Stomach (tissue), 9 donors: ENCODE measurements around the gene SYNGR3. TPM values are rescaled to one million over a fixed set of nuclear protein-coding genes. Genes with fewer than 3 reads are reported as not detected.

Experiments
- DNase-seq, 2 donors: peaks; one replicate each; pipeline versions ENCODE4 v3.0.0 to v3.0.0-alpha.2; 2013 to 2019
- H3K27ac ChIP-seq, 5 donors: fragments of 200-600 bp in 4 of 5; sonication (generic) in 4 of 5; one replicate each; pipeline ENCODE4 v1.5.1; 2013 to 2019; ENCODE audit warnings: mild to moderate bottlenecking in 1 of 5, moderate library complexity in 1 of 5
- H3K27me3 ChIP-seq, 3 donors: fragments of 200-600 bp; sonication (generic); one replicate each; pipeline ENCODE4 v1.5.1; 2017 to 2019; ENCODE audit warnings: mixed run types in 1 of 3
- H3K36me3 ChIP-seq, 4 donors: fragments of 200-600 bp; sonication (generic); 1 replicate in 3 of 4; 2 replicates in 1 of 4; pipeline ENCODE4 v1.5.1; 2016 to 2019
- H3K4me1 ChIP-seq, 4 donors: fragments of 200-600 bp; sonication (generic); one replicate each; pipeline ENCODE4 v1.5.1; 2016 to 2019
- H3K4me3 ChIP-seq, 4 donors: fragments of 200-600 bp; sonication (generic) in 3 of 4; one replicate each; pipeline ENCODE4 v1.5.1; 2016 to 2019; ENCODE audit warnings: mild to moderate bottlenecking in 1 of 4
- H3K9me3 ChIP-seq, 4 donors: fragments of 200-600 bp; sonication (generic); one replicate each; pipeline ENCODE4 v1.5.1; 2016 to 2019
- EP300 ChIP-seq: sonication (generic); formaldehyde crosslinking; IDR thresholded peaks from one replicate; pipeline ENCODE4 v1.6.1; 2017; ENCODE audit warnings: antibody characterized with exemption
- POLR2A ChIP-seq, 4 donors: fragments of 450-650 bp; IDR thresholded peaks; one replicate each; pipeline ENCODE4 v1.6.1; 2016; ENCODE audit warnings: antibody characterized with exemption in 4 of 4, control low read depth in 2 of 4, mild to moderate bottlenecking in 1 of 4, moderate library complexity in 1 of 4
- POLR2AphosphoS5 ChIP-seq, 3 donors: sonication (generic); formaldehyde crosslinking; IDR thresholded peaks; one replicate each; pipeline ENCODE4 v1.6.1; 2016; ENCODE audit warnings: antibody characterized with exemption in 3 of 3
- WGBS, 5 donors: extraction: QIAGEN DNeasy Blood & Tissue Kit in 3 of 5; methylation state at CpG; one replicate each; pipeline versions ENCODE4 v1.1.5 to v1.1.7; 2013 to 2018; 5-methylcytosine and 5-hydroxymethylcytosine counted together
- intact Hi-C: fragments of 100-400 bp; cut with DNase I; formaldehyde crosslinking; loops from one replicate; pipeline ENCODE4 v1.15.1; 2023; ENCODE audit warnings: low total_unique reads
- polyA plus RNA-seq, 3 donors: library from polyadenylated mRNA; stranded (reverse); fragments of 200-250 nt; gene quantifications; one replicate each; pipeline ENCODE4 v1.2.3, GENCODE V29; 2013
- total RNA-seq, 5 donors: library from RNA; depleted of rRNA; stranded (reverse); fragments of >200 nt; gene quantifications; one replicate each; pipeline versions ENCODE4 v1.1.0 to v1.2.3, GENCODE V29; 2014 to 2016
- TF ChIP-seq, protein P1 (sequence below), 7 experiments: fragments of 450-650 bp in 4 of 7; fragments of 200-600 bp in 3 of 7; sonication (generic) in 3 of 7; IDR thresholded peaks; one replicate each; pipeline ENCODE4 v1.5.1; 2016 to 2019; ENCODE audit warnings: antibody characterized with exemption in 7 of 7, control low read depth in 2 of 7, mild to moderate bottlenecking in 1 of 7
- donor health status: healthy with polysubstance abuse.
- donor health status: Bipolar disorder and iron deficiency.
- donor health status: healthy.

SYNGR3 gene
- total and polyA plus RNA-seq, 8 donors, result 1.3 to 1.7 TPM; not detected in 6

DNA sequence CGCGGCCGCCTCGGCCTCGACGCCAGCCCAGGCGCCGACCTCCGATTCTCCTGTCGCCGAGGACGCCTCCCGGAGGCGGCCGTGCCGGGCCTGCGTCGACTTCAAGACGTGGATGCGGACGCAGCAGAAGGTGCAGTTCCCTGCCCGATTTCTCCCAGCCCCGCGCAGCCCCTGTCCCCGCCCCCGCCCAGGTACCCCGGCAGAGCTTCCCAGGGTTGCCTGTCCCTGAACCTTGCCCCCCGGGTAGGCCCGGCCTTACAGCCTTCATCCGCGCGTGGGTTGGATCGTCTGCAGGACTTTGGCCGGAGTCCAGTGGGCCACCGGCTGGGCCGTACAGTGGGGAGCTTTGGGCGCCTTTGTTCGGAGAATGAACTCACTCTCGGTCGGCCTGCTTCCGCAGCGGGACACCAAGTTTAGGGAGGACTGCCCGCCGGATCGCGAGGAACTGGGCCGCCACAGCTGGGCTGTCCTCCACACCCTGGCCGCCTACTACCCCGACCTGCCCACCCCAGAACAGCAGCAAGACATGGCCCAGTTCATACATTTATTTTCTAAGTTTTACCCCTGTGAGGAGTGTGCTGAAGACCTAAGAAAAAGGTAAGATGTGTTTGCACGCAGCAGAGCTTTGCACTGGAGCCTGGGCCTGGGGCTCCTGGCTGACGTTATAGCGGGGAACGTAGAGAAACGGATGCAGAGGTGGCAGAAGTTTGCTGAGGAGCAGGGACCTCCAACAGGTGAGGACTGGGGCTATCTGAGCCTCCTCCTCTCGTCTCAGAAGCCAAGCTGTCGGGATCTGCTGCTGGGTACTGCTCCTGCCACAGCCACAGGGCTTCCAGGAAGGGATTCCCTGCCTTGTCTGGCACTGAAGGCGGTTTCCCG is 5.2 kb upstream of the SYNGR3 start:
- H3K4me3 ChIP-seq, result peak overlapping the region; percentile 77 to 83 (median 78)
- H3K4me1 ChIP-seq, result peaks cover 30 to 68% (median 65%) of the 10 kb centered on the region in 4 donors
- peaks cover 14 to 23% (median 21%) of the 10 kb centered on the region in 4 donors for H3K36me3 ChIP-seq
- H3K27me3 ChIP-seq, result peaks cover 4 to 56% (median 36%) of the 10 kb centered on the region in 3 donors
- H3K9me3 ChIP-seq, result no peaks in the 10 kb centered on the region
- intact Hi-C loops, result no loop called here
- peak overlapping the region; percentile 64 to 84 (median 76) for H3K27ac ChIP-seq
- WGBS, 5 donors, result 8 to 30% (median 12%) methylated on average over 17 to 58 of the region's 58 CpGs
- no peak for DNase-seq
- no peak for TF ChIP-seq EP300
- no peak for TF ChIP-seq POLR2A (IDR thresholded peaks at IDR 0.05)
- no peak for TF ChIP-seq POLR2AphosphoS5 (IDR thresholded peaks at IDR 0.05)
- TF ChIP-seq, protein P1, sequence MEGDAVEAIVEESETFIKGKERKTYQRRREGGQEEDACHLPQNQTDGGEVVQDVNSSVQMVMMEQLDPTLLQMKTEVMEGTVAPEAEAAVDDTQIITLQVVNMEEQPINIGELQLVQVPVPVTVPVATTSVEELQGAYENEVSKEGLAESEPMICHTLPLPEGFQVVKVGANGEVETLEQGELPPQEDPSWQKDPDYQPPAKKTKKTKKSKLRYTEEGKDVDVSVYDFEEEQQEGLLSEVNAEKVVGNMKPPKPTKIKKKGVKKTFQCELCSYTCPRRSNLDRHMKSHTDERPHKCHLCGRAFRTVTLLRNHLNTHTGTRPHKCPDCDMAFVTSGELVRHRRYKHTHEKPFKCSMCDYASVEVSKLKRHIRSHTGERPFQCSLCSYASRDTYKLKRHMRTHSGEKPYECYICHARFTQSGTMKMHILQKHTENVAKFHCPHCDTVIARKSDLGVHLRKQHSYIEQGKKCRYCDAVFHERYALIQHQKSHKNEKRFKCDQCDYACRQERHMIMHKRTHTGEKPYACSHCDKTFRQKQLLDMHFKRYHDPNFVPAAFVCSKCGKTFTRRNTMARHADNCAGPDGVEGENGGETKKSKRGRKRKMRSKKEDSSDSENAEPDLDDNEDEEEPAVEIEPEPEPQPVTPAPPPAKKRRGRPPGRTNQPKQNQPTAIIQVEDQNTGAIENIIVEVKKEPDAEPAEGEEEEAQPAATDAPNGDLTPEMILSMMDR (IDR thresholded peaks at IDR 0.05), result no peak

DNA sequence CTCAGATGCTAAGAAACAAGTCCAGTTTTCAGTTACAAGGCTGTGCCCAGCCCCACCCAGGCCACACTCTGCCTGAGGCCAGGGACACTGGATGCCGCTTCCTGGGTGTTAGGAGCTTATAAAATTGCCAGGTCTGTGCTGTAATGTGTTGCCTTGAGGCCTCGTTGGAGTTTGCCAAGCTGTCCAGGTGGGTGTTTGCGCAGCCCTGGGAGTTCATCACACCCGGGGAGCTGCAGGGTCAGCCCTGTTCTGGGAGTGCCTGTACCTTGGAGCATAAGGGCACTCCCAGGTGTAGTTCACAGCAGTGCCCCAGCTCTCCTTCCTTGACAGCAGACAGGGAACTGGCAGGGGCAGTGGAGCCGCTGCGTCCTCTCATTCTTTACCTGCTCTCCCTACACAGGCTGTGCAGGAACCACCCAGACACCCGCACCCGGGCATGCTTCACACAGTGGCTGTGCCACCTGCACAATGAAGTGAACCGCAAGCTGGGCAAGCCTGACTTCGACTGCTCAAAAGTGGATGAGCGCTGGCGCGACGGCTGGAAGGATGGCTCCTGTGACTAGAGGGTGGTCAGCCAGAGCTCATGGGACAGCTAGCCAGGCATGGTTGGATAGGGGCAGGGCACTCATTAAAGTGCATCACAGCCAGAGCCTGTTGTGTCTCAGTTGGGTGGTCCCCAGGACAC is 4.2 kb upstream of the SYNGR3 start:
- Histone ChIP-seq H3K27ac (no peak overlapping the region), H3K36me3 (peaks cover 14 to 23% (median 21%) of the 10 kb centered on the region in 4 donors), H3K27me3 (peaks cover 7 to 56% (median 36%) of the 10 kb centered on the region in 3 donors), H3K9me3 (no peaks in the 10 kb centered on the region), H3K4me1 (peaks cover 30 to 67% (median 63%) of the 10 kb centered on the region in 4 donors), H3K4me3 (peak overlapping the region in 1 of 4 donors; percentile 83)
- DNase-seq, result no peak
- TF ChIP-seq EP300 (no peak), POLR2A (IDR thresholded peaks at IDR 0.05) (no peak), POLR2AphosphoS5 (IDR thresholded peaks at IDR 0.05) (no peak)
- TF ChIP-seq, protein P1 (IDR thresholded peaks at IDR 0.05), result no peak
- intact Hi-C loops, result no loop called here
- 87 to 94% (median 89%) methylated on average over 4 to 14 of the region's 14 CpGs for WGBS, 5 donors

DNA sequence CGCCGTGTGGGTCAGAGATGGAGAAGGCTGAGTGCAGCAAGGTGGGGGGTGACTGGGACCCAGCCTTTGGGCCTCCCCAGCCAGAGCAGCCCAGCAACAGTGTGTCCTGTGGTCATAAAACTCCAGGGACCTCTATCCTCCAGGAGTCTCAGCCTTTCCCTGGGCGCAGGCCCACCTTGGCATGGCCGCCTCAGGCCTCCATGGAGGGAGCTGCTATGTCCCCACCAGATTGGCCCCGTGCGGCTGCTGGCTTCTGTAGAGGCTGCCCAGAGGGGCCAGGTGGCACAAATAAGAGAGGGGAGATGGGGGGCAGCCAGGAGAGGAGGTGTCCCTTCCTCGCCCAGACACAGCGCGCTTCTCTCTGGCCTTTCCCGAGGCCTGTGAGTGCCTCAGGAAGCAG is 2.6 kb upstream of the SYNGR3 start:
- 91 to 96% (median 94%) methylated on average over 10 of the region's 10 CpGs for WGBS, 5 donors
- intact Hi-C loops, result no loop called here
- peaks cover 7 to 56% (median 35%) of the 10 kb centered on the region in 3 donors for H3K27me3 ChIP-seq
- peaks cover 41 to 67% (median 66%) of the 10 kb centered on the region in 4 donors for H3K4me1 ChIP-seq
- H3K4me3 ChIP-seq, result no peak overlapping the region
- no peak overlapping the region for H3K27ac ChIP-seq
- peaks cover 14 to 23% (median 21%) of the 10 kb centered on the region in 4 donors for H3K36me3 ChIP-seq
- no peaks in the 10 kb centered on the region for H3K9me3 ChIP-seq
- TF ChIP-seq EP300 (no peak), POLR2A (IDR thresholded peaks at IDR 0.05) (no peak), POLR2AphosphoS5 (IDR thresholded peaks at IDR 0.05) (no peak)
- TF ChIP-seq, protein P1 (IDR thresholded peaks at IDR 0.05), result no peak
- DNase-seq, result no peak

DNA sequence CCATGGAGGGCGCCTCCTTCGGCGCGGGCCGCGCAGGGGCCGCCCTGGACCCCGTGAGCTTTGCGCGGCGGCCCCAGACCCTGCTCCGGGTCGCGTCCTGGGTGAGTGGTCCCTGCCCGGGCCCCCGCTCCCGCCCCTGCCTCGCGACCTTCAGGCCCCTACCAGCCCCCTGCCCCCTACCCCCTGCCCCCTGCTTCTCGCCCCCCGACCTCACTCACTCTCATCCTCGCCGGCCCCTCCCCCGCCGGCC is 256 bp downstream of the SYNGR3 start:
- peak overlapping the region in 1 of 5 donors; percentile 44 for H3K27ac ChIP-seq
- 0 to 5% (median 0%) methylated on average over 2 to 22 of the region's 25 CpGs for WGBS, 5 donors
- H3K4me3 ChIP-seq, result peak overlapping the region; percentile 19 to 38 (median 32)
- peaks cover 14 to 23% (median 21%) of the 10 kb centered on the region in 4 donors for H3K36me3 ChIP-seq
- DNase-seq, result no peak
- no peaks in the 10 kb centered on the region for H3K9me3 ChIP-seq
- intact Hi-C loops, result no loop called here
- peaks cover 7 to 53% (median 35%) of the 10 kb centered on the region in 3 donors for H3K27me3 ChIP-seq
- TF ChIP-seq, protein P1 (IDR thresholded peaks at IDR 0.05), result no peak
- TF ChIP-seq EP300 (no peak), POLR2AphosphoS5 (IDR thresholded peaks at IDR 0.05) (no peak), POLR2A (IDR thresholded peaks at IDR 0.05) (no peak)
- H3K4me1 ChIP-seq, result peaks cover 31 to 54% (median 52%) of the 10 kb centered on the region in 4 donors
